Measurements from ENCODE around the gene FKBP8. TPM values are rescaled to one million over a fixed set of nuclear protein-coding genes. Genes with fewer than 3 reads are reported as not detected.
"Not testable (repeated sequence)": the region's sequence is repeated elsewhere in the genome, so short reads cannot be mapped to it uniquely, and the experiment has no call there.

The FKBP8 gene
- 152 and 154 TPM in 2 replicates for polyA plus RNA-seq (2013)

- H3K4me2 ChIP-seq (ENCODE audit: low read length) = peak within 1 kb of the TSS; percentile 94
- DNase-seq = peak; percentile 87 to 92
- peaks cover 10% of the 10 kb centered on the region for H3K79me1 ChIP-seq (ENCODE audit: low read length)
- H4K12ac ChIP-seq (ENCODE audit: low read depth, low read length) = peak within 1 kb of the TSS; percentile 89
- H3K4ac ChIP-seq (ENCODE audit: low read depth, low read length) = peak within 1 kb of the TSS; percentile 99
- peak within 1 kb of the TSS; percentile 97 for H3K18ac ChIP-seq (ENCODE audit: low read length)
- peak within 1 kb of the TSS; percentile 99 for H3K14ac ChIP-seq (ENCODE audit: low read length)
- H2BK12ac ChIP-seq (ENCODE audit: low read length) = peak within 1 kb of the TSS; percentile 32
- H3K27me3 ChIP-seq (ENCODE audit: insufficient read depth, low read length) = no peaks in the 10 kb centered on the region
- peak within 1 kb of the TSS; percentile 92 for H2BK5ac ChIP-seq (ENCODE audit: low read depth, low read length, poor library complexity)
- H3K9me3 ChIP-seq (ENCODE audit: insufficient read depth, low read depth, low read length) = no peaks in the 10 kb centered on the region
- peaks cover 6 to 11% of the 10 kb centered on the region in 2 experiments for H3K4me1 ChIP-seq (ENCODE audit: control insufficient read depth in 1 of 2, insufficient read depth in 2 of 2, low read length in 2 of 2)
- H3K27ac ChIP-seq (ENCODE audit: low read depth, low read length) = peak within 1 kb of the TSS; percentile 57
- no CpG with 5 or more reads among the region's 86 CpGs for WGBS (ENCODE audit: extremely low coverage, insufficient coverage, insufficient read length)
- H3K9ac ChIP-seq (ENCODE audit: low read length) = peak within 1 kb of the TSS; percentile 82
- H4K91ac ChIP-seq (ENCODE audit: low read depth, low read length) = peak within 1 kb of the TSS; percentile 93
- peaks cover 21 to 23% of the 10 kb centered on the region in 2 experiments for H3K36me3 ChIP-seq (ENCODE audit: control insufficient read depth in 1 of 2, insufficient read depth in 2 of 2, low read length in 2 of 2)
- peak within 1 kb of the TSS; percentile 99 for H2AK5ac ChIP-seq (ENCODE audit: low read length)
- H2BK120ac ChIP-seq (ENCODE audit: insufficient read depth, low read length, poor library complexity) = peak within 1 kb of the TSS; percentile 92
- peak within 1 kb of the TSS; percentile 87 for H3K4me3 ChIP-seq (ENCODE audit: low read depth, low read length)
- H2AFZ ChIP-seq (ENCODE audit: insufficient read depth, low read length, poor library complexity) = peak within 1 kb of the TSS; percentile 52
- peak within 1 kb of the TSS; percentile 94 for H4K8ac ChIP-seq (ENCODE audit: low read depth, low read length)
- H3K79me2 ChIP-seq (ENCODE audit: control insufficient read depth, insufficient read depth, low read length, poor library complexity) = peaks cover 8% of the 10 kb centered on the region
- H3K23ac ChIP-seq (ENCODE audit: low read length) = no peak within 1 kb of the TSS
Measured at GRCh38 chr19:18542941-18543813, at the start of gene FKBP8. TSS of gene FKBP8 (minus strand) at chr19:18543573. CDS start at chr19:18541970, 1,603 bp downstream.

GRCh38 chr19:18592732-18593131 lies 49.4 kb upstream of the FKBP8 start:
- not testable (repeated sequence) for H2BK5ac ChIP-seq (ENCODE audit: low read depth, low read length, poor library complexity); H2BK12ac ChIP-seq (ENCODE audit: low read length); H2BK120ac ChIP-seq (ENCODE audit: insufficient read depth, low read length, poor library complexity); H3K4ac ChIP-seq (ENCODE audit: low read depth, low read length); H3K79me2 ChIP-seq (ENCODE audit: control insufficient read depth, insufficient read depth, low read length, poor library complexity); H3K14ac ChIP-seq (ENCODE audit: low read length); H4K91ac ChIP-seq (ENCODE audit: low read depth, low read length); H3K36me3 ChIP-seq (ENCODE audit: control insufficient read depth in 1 of 2, insufficient read depth in 2 of 2, low read length in 2 of 2); H4K8ac ChIP-seq (ENCODE audit: low read depth, low read length); H4K12ac ChIP-seq (ENCODE audit: low read depth, low read length); H3K23ac ChIP-seq (ENCODE audit: low read length); H3K4me2 ChIP-seq (ENCODE audit: low read length); H2AK5ac ChIP-seq (ENCODE audit: low read length); H2AFZ ChIP-seq (ENCODE audit: insufficient read depth, low read length, poor library complexity); H3K27ac ChIP-seq (ENCODE audit: low read depth, low read length); DNase-seq; H3K9me3 ChIP-seq (ENCODE audit: insufficient read depth, low read depth, low read length); H3K4me3 ChIP-seq (ENCODE audit: low read depth, low read length); H3K27me3 ChIP-seq (ENCODE audit: insufficient read depth, low read length); H3K18ac ChIP-seq (ENCODE audit: low read length); H3K9ac ChIP-seq (ENCODE audit: low read length)
- no CpG with 5 or more reads among the region's 5 CpGs for WGBS (ENCODE audit: extremely low coverage, insufficient coverage, insufficient read length)
- Histone ChIP-seq H3K4me1 (ENCODE audit: control insufficient read depth in 1 of 2, insufficient read depth in 2 of 2, low read length in 2 of 2) (peaks cover 11 to 22% of the 10 kb centered on the region in 2 experiments), H3K79me1 (ENCODE audit: low read length) (peaks cover 16% of the 10 kb centered on the region)

- Histone ChIP-seq H3K23ac (ENCODE audit: low read length) (no peak overlapping the region), H4K8ac (ENCODE audit: low read depth, low read length) (no peak overlapping the region), H2AK5ac (ENCODE audit: low read length) (no peak overlapping the region), H4K12ac (ENCODE audit: low read depth, low read length) (no peak overlapping the region), H3K27me3 (ENCODE audit: insufficient read depth, low read length) (no peaks in the 10 kb centered on the region), H4K91ac (ENCODE audit: low read depth, low read length) (no peak overlapping the region), H2BK5ac (ENCODE audit: low read depth, low read length, poor library complexity) (no peak overlapping the region), H3K36me3 (ENCODE audit: control insufficient read depth in 1 of 2, insufficient read depth in 2 of 2, low read length in 2 of 2) (peaks cover 4 to 6% of the 10 kb centered on the region in 2 experiments), H2AFZ (ENCODE audit: insufficient read depth, low read length, poor library complexity) (no peak overlapping the region), H3K27ac (ENCODE audit: low read depth, low read length) (no peak overlapping the region), H3K4me2 (ENCODE audit: low read length) (no peak overlapping the region), H3K18ac (ENCODE audit: low read length) (no peak overlapping the region), H3K4me3 (ENCODE audit: low read depth, low read length) (no peak overlapping the region), H3K9ac (ENCODE audit: low read length) (no peak overlapping the region), H3K9me3 (ENCODE audit: insufficient read depth, low read depth, low read length) (peaks cover 6% of the 10 kb centered on the region), H2BK12ac (ENCODE audit: low read length) (no peak overlapping the region), H3K4ac (ENCODE audit: low read depth, low read length) (no peak overlapping the region), H2BK120ac (ENCODE audit: insufficient read depth, low read length, poor library complexity) (no peak overlapping the region), H3K14ac (ENCODE audit: low read length) (no peak overlapping the region), H3K79me1 (ENCODE audit: low read length) (peaks cover 16% of the 10 kb centered on the region), H3K79me2 (ENCODE audit: control insufficient read depth, insufficient read depth, low read length, poor library complexity) (peaks cover 6% of the 10 kb centered on the region), H3K4me1 (ENCODE audit: control insufficient read depth in 1 of 2, insufficient read depth in 2 of 2, low read length in 2 of 2) (peaks cover 11 to 21% of the 10 kb centered on the region in 2 experiments)
- no peak for DNase-seq
- WGBS (ENCODE audit: extremely low coverage, insufficient coverage, insufficient read length) = no CpG with 5 or more reads among the region's 22 CpGs
Measured at GRCh38 chr19:18591735-18592385, 48.5 kb upstream of the FKBP8 start.

DNA sequence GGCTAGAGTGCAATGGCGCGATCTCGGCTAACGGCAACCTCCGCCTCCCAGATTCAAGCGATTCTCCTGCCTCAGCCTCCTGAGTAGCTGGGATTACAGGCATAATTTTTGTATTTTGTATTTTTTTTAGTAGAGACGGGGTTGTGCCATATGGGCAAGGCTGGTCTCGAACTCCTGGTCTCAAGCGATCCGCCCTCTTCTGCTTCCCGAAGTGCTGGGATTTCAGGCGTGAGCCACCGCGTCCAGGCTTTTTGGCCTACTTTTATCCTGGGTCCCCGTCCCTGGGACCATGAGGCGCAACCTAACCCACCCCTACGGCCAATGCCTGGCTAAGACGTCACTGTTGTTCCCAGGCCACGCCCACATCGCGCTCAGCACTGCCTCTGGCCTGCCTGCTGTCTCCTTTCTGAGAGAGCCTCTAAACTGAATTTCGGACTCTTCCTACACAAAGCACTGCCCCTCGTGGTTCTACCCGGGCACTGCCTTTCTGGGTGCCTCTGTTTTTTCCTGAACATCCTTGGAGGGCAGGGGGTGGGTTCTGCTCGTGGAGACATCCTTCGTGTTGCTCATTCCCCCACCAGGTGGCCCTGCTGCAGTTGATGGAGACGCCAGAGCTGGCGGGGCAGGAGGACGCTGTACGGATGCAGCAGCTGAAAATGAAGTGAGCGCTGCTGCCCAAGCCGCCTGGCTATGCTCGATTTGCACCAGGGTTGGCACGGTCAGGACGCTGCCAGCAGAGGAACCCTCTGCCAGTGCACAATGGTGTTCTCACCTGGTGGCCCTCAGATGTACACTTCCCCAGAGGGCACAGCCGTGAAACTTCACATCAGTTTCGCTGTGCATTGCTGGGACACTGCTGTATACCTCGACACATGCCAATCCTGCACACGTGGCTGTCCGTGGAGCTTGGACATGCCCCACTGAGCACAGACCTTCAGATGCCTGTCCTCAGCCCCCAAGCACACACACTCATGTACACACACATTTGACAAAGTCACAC lies 47.2 kb upstream of the FKBP8 start:
- Histone ChIP-seq H2AFZ (ENCODE audit: insufficient read depth, low read length, poor library complexity) (peak overlapping the region; percentile 10), H3K14ac (ENCODE audit: low read length) (no peak overlapping the region), H3K23ac (ENCODE audit: low read length) (no peak overlapping the region), H3K36me3 (ENCODE audit: control insufficient read depth in 1 of 2, insufficient read depth in 2 of 2, low read length in 2 of 2) (peaks cover 4 to 6% of the 10 kb centered on the region in 2 experiments), H3K4me2 (ENCODE audit: low read length) (peak overlapping the region; percentile 87), H2BK12ac (ENCODE audit: low read length) (no peak overlapping the region), H3K27ac (ENCODE audit: low read depth, low read length) (peak overlapping the region; percentile 32), H2BK120ac (ENCODE audit: insufficient read depth, low read length, poor library complexity) (no peak overlapping the region), H3K9ac (ENCODE audit: low read length) (no peak overlapping the region), H4K12ac (ENCODE audit: low read depth, low read length) (peak overlapping the region; percentile 32), H3K9me3 (ENCODE audit: insufficient read depth, low read depth, low read length) (peaks cover 6% of the 10 kb centered on the region), H3K18ac (ENCODE audit: low read length) (no peak overlapping the region), H3K4ac (ENCODE audit: low read depth, low read length) (no peak overlapping the region), H3K79me1 (ENCODE audit: low read length) (peaks cover 16% of the 10 kb centered on the region), H3K4me3 (ENCODE audit: low read depth, low read length) (peak overlapping the region; percentile 46), H2BK5ac (ENCODE audit: low read depth, low read length, poor library complexity) (no peak overlapping the region), H4K8ac (ENCODE audit: low read depth, low read length) (peak overlapping the region; percentile 44), H3K4me1 (ENCODE audit: control insufficient read depth in 1 of 2, insufficient read depth in 2 of 2, low read length in 2 of 2) (peaks cover 11 to 20% of the 10 kb centered on the region in 2 experiments), H2AK5ac (ENCODE audit: low read length) (no peak overlapping the region), H3K27me3 (ENCODE audit: insufficient read depth, low read length) (no peaks in the 10 kb centered on the region), H3K79me2 (ENCODE audit: control insufficient read depth, insufficient read depth, low read length, poor library complexity) (peaks cover 6% of the 10 kb centered on the region), H4K91ac (ENCODE audit: low read depth, low read length) (no peak overlapping the region)
- DNase-seq = peak in 1 of 2 donors; percentile 39
- WGBS (ENCODE audit: extremely low coverage, insufficient coverage, insufficient read length) = no CpG with 5 or more reads among the region's 40 CpGs
